C4-2B (cell line): ENCODE measurements around the gene OSBPL10.
A peak's percentile ranks its signal among the peaks of the same experiment; 100 is the strongest.

Experiments used
- H3K27ac ChIP-seq: fragments of 450-650 bp; 2 replicates; pipeline ENCODE4 v1.5.1; 2017
- ZFX ChIP-seq: fragments of 450-650 bp; IDR thresholded peaks from 2 replicates; pipeline ENCODE4 v1.6.1; 2017
- TF ChIP-seq, protein P1 (sequence below): fragments of 450-650 bp; conservative IDR thresholded peaks from 2 replicates; pipeline ENCODE4 v1.5.1; 2017; ENCODE audit warnings: mild to moderate bottlenecking

Gene OSBPL10

DNA sequence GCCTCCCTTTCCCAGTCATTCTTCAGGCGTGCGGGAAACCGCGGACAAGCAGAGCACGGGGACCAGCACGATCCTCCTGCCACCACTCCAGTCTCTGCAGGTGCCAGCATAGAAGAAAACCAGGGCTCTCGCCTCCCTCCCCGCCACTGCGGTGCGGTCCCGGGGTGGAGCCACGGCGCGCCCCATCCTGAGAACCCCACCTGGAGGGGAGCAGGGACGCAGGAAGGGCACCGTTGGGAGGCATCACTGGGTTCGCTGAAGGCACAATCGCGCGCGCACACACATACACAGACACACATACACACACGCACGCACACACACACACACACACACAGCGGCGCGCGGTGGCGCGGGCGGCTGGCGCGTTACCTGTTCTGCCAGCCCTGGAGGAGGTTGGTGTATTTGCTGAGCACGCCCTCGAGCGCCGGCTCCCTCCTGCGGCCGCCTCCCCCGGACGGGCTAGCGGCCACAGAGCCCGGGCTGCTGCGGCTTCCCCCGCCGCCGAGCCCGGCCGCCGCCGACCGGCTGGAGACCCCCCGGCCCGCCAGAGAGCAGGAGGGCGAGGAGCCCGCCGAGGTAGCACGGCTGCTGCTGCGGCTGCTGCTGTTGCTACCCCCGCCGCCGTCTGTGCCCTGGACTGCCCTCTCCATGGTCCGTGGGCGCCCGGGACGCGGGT lies 394 bp downstream of the OSBPL10 start:
- TF ChIP-seq, protein P1, sequence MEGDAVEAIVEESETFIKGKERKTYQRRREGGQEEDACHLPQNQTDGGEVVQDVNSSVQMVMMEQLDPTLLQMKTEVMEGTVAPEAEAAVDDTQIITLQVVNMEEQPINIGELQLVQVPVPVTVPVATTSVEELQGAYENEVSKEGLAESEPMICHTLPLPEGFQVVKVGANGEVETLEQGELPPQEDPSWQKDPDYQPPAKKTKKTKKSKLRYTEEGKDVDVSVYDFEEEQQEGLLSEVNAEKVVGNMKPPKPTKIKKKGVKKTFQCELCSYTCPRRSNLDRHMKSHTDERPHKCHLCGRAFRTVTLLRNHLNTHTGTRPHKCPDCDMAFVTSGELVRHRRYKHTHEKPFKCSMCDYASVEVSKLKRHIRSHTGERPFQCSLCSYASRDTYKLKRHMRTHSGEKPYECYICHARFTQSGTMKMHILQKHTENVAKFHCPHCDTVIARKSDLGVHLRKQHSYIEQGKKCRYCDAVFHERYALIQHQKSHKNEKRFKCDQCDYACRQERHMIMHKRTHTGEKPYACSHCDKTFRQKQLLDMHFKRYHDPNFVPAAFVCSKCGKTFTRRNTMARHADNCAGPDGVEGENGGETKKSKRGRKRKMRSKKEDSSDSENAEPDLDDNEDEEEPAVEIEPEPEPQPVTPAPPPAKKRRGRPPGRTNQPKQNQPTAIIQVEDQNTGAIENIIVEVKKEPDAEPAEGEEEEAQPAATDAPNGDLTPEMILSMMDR, result peak; percentile 31
- no peak for TF ChIP-seq ZFX

DNA sequence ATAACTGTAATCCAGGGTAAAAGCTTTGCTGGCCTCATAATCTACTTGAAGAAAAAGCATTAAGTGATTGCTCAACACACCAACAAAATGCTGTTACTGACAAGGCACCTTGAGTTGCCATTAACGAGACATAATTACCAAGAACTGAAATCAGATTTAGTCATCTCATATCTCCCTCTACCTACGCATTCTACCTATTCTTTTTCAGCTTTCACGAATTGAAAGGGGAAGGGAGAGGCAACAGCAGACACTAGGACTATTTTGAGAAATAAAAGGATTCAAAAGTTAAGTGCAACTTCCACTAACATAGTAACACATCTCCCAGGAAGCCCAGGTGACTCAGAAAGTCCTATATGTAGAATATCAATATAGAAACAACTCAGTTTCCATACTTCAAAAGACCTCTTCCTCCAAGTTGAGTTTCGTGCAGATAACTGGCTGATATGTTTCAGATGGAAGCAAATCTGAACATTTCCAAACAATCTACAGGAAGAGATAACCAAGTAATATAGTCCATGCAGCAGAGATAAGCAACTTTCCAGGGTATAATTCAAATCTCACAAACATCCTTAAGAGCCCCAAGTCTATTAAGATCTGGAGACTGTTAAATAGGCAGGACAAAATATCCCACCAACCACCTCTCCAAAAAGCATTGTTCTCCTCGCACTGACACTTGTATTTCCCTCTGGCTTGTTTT lies 1.9 kb downstream of the OSBPL10 start:
- TF ChIP-seq, protein P1, result no peak
- no peak for TF ChIP-seq ZFX
- no peak overlapping the region for H3K27ac ChIP-seq

More for the DNA sequence above, 394 bp downstream of the OSBPL10 start:
- H3K27ac ChIP-seq, result peak overlapping the region; percentile 62

DNA sequence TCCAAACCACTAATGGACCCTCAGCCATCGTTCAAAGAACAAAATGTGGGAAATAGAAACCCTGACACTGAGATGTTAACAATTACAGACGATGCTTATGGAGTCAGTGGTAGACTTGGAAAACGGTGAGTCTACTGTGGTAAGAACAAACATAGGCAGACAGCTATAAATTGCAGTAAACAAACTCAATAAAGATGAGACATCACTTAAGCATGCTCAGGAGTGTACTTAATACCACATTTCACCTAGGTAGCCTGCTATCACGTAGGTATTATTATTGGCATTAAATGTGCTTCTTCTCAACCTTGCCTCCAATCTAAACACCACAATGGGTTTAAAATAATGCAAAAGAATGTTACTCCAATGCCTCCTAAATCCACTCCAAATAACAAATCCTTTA lies 2.5 kb downstream of the OSBPL10 start:
- no peak for TF ChIP-seq ZFX
- TF ChIP-seq, protein P1, result no peak
- H3K27ac ChIP-seq, result no peak overlapping the region

GRCh38 chr3:31977736-31978135 lies 3.3 kb downstream of the OSBPL10 start:
- no peak for TF ChIP-seq ZFX
- TF ChIP-seq, protein P1, result no peak
- H3K27ac ChIP-seq, result no peak overlapping the region

DNA sequence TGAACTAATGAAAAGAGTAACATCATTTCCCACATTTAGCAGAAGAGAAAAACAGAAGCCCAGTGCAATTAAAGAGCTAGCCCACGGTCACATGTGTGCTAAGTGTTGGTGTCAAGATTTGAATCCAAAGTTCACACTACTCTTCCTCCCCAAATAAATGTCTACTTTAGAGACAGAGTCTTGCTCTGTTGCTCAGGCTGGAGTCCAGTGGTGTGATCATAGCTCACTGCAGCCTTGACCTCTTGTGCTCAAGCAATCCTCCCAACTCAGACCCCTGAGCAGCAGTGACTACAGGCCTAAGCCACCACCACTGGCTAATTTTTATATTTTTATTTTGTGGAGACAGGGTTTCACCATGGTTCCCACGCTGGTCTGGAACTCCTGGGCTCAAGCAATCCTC lies 4.8 kb downstream of the OSBPL10 start:
- H3K27ac ChIP-seq, result no peak overlapping the region
- no peak for TF ChIP-seq ZFX
- TF ChIP-seq, protein P1, result no peak

GRCh38 chr3:31974964-31975363 lies 6.1 kb downstream of the OSBPL10 start:
- H3K27ac ChIP-seq, result no peak overlapping the region
- TF ChIP-seq, protein P1, result no peak
- TF ChIP-seq ZFX, result no peak

DNA sequence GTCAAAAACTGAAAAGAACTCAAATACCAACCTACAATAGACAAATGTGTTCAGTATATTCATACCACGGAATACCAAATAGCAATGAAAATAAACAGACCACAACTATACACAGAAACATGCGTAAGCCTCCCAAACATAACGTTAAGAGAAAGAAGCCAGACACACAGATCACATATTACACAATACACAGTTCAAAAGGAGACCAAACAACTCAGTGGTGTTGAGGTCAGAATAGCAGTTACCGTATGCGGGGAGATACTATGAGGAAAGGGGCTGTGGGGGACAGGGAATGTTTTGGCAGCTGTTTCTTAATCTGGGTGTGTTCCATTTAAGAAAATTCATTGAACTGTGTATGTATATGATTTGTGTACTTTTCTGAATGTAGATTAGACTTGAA lies 6.6 kb downstream of the OSBPL10 start:
- TF ChIP-seq ZFX, result no peak
- TF ChIP-seq, protein P1, result no peak
- no peak overlapping the region for H3K27ac ChIP-seq
